Cerebellar cortex (tissue), 1 donor: ENCODE data around the gene PTAR1.
"Not testable (repeated sequence)": the region's sequence is repeated elsewhere in the genome, so short reads cannot be mapped to it uniquely, and the experiment has no call there.

Experiments
- DNase-seq: peaks from one replicate; pipeline ENCODE4 v3.0.0-alpha.2; 2015; ENCODE audit warnings: low spot score

The PTAR1 gene, protein sequence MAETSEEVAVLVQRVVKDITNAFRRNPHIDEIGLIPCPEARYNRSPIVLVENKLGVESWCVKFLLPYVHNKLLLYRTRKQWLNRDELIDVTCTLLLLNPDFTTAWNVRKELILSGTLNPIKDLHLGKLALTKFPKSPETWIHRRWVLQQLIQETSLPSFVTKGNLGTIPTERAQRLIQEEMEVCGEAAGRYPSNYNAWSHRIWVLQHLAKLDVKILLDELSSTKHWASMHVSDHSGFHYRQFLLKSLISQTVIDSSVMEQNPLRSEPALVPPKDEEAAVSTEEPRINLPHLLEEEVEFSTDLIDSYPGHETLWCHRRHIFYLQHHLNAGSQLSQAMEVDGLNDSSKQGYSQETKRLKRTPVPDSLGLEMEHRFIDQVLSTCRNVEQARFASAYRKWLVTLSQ

DNA sequence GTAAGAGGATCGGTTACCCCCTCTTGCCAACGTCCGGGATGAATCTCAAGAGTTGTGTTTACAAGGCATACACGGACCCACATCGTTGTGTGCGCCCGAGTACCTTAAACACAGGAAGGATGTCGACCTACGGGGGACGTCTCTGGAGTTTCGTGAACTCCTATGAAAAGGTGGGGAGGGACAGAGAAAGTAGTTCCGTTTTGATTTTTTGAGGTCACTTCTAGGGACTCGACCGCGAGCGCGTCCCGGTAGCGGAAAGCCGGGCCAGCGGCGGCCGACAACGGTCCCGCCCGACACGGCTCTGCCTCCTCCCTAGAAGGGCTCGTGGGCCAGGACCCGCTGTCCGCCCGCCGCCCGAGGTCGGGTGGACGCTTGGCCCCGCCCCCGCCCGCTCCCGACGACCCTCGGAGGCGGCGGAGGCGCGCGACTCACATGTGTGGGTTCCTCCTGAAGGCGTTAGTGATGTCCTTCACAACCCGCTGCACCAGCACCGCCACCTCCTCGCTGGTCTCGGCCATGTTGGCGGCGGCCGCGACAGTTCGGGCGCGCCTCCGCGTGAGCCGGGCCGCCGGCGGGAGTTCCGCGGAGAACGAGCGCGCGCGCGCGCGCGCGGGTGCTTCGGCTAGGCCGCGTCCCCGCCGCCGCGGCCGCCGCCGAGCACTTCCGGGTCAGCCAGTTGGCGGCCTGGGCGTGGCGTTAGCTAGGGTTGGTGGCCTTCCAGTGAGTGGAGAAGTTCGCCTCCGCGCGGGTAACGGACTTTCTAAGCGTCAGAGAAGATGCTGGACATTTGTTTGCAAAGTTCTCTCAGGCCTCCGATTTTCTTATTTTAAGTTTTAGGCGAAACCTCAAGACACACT, at the start of gene PTAR1:
TSS of gene PTAR1 (minus strand) at position 591 of the 857 bp plus-strand sequence. CDS start at position 518, 73 bp downstream.
- peak; percentile 84 for DNase-seq

DNA sequence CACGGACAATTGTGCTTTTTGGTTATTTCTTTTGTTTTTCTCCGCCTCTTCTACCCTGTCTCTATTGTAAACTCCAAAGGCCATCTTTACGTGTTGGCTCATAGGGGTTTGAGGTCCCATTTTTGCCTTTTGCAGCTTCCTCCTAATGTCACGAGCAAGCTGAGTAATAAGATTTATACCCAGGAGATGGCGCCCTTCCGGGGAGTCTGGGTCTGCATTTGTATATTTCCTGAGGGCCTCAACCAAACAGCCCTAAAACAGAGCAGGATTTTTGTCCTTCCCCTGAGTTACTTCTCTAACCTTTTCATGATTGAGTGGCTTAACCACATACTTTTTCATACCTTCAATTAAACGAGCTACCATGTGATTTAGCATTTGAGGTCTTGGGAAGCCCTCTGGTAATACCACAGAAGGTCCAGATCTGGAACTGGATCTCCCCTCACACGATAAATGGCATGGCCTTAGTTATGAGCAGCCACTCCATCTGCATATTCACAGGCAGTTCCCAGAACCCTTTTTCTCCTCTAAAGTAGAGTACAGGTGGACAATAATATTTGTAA, 49.6 kb upstream of the PTAR1 start:
- peak; percentile 9 for DNase-seq

DNA sequence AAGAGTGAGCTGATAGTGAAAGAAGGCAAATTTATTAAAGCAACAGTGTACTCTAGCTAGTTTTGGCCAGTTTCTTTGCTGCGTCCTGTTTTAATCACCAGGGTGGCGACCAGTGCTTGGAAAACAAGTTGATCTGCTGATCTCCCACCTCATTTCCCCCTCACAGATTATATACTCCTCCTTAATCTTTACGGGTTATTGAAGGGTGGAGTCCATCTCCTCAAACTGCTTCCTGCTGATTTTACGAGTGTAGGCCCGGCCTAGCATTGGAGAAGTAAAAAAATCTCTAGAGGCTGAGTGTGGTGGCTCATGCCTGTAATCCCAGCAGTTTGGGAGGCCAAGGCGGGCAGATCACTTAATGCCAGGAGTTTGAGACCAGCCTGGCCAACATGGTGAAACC, 46.8 kb upstream of the PTAR1 start:
- no peak for DNase-seq

DNA sequence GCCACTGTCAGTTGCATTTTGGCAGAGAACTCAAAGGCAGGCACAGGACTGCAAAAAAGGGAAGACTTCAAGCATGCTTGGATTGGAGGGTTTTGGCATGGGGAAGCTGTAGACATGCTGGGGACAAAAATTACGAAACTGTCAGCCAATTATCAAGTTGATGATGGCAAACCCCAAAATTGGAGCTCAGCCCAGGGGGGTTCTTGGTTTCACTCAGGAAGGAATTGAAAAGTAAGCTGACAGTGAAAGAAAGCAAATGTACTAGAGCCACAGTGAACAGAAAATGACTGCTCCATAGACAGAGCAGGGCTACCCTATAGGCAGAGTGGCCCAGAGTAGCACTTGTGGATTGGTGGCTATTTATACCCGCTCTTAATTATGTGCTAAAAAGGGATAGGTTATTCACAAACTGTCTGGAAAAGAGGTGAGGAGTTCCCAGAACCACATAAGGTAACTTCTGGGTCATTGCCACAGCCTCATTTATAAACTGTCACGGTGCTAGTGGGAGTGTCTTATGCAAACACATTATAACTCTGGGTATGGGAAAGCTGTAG, 46.2 kb upstream of the PTAR1 start:
- DNase-seq, result peak; percentile 4

DNA sequence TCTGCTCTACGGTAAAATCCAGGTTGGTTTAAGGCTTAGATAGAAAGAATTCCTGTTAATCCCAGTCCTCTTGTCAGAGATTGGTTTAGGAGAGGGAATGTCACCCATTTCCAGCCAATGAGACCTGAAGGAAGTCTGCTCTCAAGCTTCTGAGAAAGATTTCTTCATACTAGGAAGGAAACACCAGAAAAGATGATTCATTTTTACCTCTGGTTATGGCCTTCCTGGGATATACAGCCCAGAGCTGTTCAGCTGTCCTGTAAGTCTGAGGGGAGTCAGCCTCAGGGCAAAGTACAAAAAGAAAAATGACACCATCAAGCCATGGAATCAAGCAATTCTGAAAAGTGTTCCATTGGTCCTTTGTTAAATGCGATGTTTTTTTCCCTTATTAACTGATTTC, 42.2 kb upstream of the PTAR1 start:
- DNase-seq, result no peak

DNA sequence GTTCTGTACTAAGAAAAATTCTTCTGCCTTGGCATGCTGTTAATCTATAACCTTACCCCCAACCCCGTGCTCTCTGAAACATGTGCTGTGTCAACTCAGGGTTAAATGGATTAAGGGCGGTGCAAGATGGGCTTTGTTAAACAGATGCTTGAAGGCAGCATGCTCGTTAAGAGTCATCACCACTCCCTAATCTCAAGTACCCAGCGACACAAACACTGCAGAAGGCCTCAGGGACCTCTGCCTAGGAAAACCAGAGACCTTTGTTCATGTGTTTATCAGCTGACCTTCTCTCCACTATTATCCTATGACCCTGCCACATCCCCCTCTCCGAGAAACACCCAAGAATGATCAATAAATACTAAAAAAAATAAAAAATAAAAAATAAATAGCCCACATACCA, 40.2 kb upstream of the PTAR1 start:
- not testable (repeated sequence) for DNase-seq

GRCh38 chr9:69799521-69799920, 39.7 kb upstream of the PTAR1 start:
- not testable (repeated sequence) for DNase-seq

DNA sequence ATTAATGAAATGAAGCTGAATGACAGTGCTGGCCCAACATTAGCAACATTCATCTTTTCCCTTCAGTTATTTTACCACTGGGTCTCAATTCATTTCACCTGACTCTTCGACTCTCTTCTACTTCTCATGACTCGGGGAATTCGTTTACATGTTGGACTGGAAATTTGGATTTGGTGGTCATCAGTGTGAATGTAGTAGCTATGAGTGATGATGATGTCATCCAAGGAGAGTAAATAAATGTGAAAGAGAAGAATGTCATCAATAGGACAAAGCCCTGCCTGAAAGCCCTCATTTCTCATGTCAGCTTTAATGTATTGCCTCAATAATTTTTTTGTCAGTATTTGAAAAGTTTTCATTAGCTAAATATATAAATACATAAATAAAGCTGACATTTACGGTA, 38.9 kb upstream of the PTAR1 start:
- DNase-seq, result no peak

- peak; percentile 75 for DNase-seq
Observed at GRCh38 chr9:69797675-69798074, 37.9 kb upstream of the PTAR1 start.

GRCh38 chr9:69794356-69794755, 34.5 kb upstream of the PTAR1 start:
- no peak for DNase-seq

GRCh38 chr9:69785757-69786156, 25.9 kb upstream of the PTAR1 start:
- no peak for DNase-seq

GRCh38 chr9:69773258-69773657, 13.4 kb upstream of the PTAR1 start:
- DNase-seq, result no peak

- DNase-seq, result no peak
Observed at GRCh38 chr9:69771775-69772418, 12.1 kb upstream of the PTAR1 start.

GRCh38 chr9:69768716-69769115, 8.9 kb upstream of the PTAR1 start:
- DNase-seq, result no peak

DNA sequence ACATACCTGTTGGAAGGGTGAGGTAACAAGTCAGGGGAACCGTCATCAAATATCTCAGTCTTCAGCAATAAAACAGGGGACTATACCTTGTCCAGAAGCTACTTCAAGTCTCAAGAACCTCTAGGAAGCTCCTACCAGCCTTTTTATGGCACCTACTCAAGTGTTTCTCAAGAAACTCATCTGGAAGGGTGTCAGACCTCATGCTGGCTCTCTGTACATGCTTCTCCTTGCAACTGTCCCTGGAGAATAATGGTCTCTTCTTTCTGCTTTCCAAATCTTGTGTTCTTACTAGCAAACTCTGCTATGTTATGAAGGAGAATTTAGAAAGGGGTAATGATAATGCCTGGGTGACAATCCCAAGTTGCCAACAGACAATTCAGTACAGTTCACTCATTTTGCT, 8.3 kb upstream of the PTAR1 start:
- no peak for DNase-seq

- DNase-seq, result not testable (repeated sequence)
Observed at GRCh38 chr9:69763862-69764261, 4.1 kb upstream of the PTAR1 start.

- no peak for DNase-seq
Observed at GRCh38 chr9:69762527-69762926, 2.7 kb upstream of the PTAR1 start.

- no peak for DNase-seq
Observed at GRCh38 chr9:69760278-69760610, 433 bp upstream of the PTAR1 start.

DNA sequence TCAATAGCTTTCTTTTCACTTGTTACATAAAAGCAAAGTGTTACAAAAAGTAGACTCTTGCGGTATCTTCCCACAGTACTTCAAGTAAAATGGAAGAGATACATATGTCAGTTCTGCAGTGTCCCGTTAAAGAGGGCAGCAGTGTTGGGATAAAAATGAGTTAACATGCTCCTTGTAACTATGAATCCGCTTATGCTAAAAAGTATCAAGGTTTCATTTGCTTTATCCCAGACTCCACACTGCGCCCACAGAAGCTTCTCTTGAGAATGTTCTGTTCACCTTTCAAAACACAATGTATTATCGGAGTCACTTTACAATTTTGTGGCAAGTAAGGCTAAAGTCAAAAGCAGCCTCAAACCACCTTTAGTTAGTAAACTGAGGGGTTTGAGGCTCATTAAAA, 790 bp downstream of the PTAR1 start:
- DNase-seq, result no peak

DNA sequence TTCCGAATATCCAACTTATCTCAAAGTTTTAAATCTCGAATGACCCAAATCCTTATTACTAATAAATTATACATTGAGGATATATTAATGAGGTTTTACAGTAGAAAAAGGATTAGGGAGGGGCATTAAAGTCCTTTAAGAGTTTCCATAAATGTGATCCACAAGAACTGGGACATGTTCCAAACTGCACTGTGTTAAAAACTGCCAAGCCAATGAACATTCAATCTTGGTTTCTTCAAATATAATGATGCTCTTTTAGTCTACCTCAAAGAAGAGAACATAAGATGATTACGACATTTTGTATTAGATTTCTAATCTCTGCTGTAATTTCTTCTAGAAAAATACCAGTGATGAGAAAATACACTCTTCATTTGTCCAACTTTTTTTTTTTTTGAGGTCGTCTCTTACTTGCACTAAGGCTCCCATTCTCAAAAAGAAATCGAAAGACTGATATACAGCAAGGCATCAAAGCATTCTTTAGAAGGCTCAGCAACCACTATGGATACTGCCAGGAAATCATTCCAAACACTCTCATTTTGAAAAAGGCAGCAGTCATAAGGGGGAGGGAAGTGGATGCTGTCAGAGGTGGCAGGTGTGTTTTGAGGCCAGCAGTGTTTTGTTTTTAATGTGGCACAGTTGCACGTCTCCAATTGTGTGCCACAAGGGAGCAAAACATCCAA, 1.7 kb downstream of the PTAR1 start:
- peak; percentile 17 for DNase-seq

DNA sequence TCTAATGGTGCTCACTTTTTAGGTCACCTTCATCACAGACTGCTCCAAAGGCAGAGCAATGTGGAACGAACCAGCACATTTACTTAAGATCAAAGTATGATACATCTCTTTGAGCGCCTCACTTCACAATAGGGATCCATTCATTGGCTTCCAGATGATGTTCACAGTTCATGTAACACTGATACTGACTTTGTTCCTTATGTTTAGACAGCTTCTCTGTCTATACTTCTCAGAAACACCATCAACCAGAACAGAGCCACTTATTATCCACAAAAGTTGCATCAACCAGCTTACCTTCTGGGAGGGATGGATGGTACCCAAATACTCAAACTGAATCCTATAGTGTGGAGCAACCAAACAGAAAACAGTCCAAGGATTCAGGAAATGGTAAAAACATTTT, 4.6 kb downstream of the PTAR1 start:
- no peak for DNase-seq

GRCh38 chr9:69753830-69754229, 6.0 kb downstream of the PTAR1 start:
- no peak for DNase-seq
